GM13976 (cell line): ENCODE data around the gene DMWD.
A peak's percentile ranks its signal among the peaks of the same experiment; 100 is the strongest.

ENCODE experiments used
- DNase-seq: peaks from one replicate; pipeline ENCODE4 v3.0.0; 2012; ENCODE audit warnings: low spot score
- CTCF ChIP-seq: IDR thresholded peaks from 2 replicates; pipeline ENCODE4 v1.5.1; 2012; ENCODE audit warnings: borderline replicate concordance, mild to moderate bottlenecking; ENCODE audit not compliant: insufficient read depth; ENCODE audit errors: extremely low read depth, missing control alignments, control extremely low read depth
- in situ Hi-C: fragments of 300-500 bp; cut with MboI; formaldehyde crosslinking; loops from one replicate; pipeline ENCODE4 v1.12.0; 2022; ENCODE audit warnings: low sequenced_read_pairs, mixed read lengths, inconsistent platforms; ENCODE audit not compliant: unreplicated experiment

The DMWD gene

GRCh38 chr19:45792470-45793177, at the start of gene DMWD:
DMWD (minus strand) TSS chr19:45792845; CDS start chr19:45792756, 89 bp downstream.
- in situ Hi-C loops: no loop called here
- TF ChIP-seq CTCF: no peak
- peak; percentile 99 for DNase-seq

- in situ Hi-C loops: no loop called here
- no peak for TF ChIP-seq CTCF
- no peak for DNase-seq
Measured at GRCh38 chr19:45842198-45842597, 49.6 kb upstream of the DMWD start.

GRCh38 chr19:45834970-45835369, 42.3 kb upstream of the DMWD start:
- no peak for TF ChIP-seq CTCF
- no peak for DNase-seq
- in situ Hi-C loops: no loop called here

- DNase-seq: no peak
Measured at GRCh38 chr19:45828945-45829344, 36.3 kb upstream of the DMWD start.

GRCh38 chr19:45828523-45828922, 35.9 kb upstream of the DMWD start:
- TF ChIP-seq CTCF: no peak
- DNase-seq: no peak
- in situ Hi-C loops: no loop called here

More at GRCh38 chr19:45828945-45829344, 36.3 kb upstream of the DMWD start:
- TF ChIP-seq CTCF: no peak
- in situ Hi-C loops: no loop called here

GRCh38 chr19:45827459-45828093, 34.9 kb upstream of the DMWD start:
- no peak for TF ChIP-seq CTCF
- no peak for DNase-seq
- in situ Hi-C loops: no loop called here
